Kidney (tissue), 14 donors: ENCODE results near the gene RNU2-1. TPM values are rescaled to one million over a fixed set of nuclear protein-coding genes. Genes with fewer than 3 reads are reported as not detected.

ENCODE experiments used
- DNase-seq, 5 donors: peaks; one replicate each; pipeline ENCODE4 v3.0.0-alpha.2; 2013 to 2020
- FAIRE-seq: peaks from 2 replicates; lab custom pipeline; 2012; peaks lifted over from hg19 to GRCh38; lab: Jason Lieb, UNC
- H3K27ac ChIP-seq, 2 donors: one replicate each; pipeline ENCODE4 v1.7.0; 2013; ENCODE audit warnings: low read depth in 2 of 2, low read length in 2 of 2, inconsistent platforms in 1 of 2
- H3K27me3 ChIP-seq: one replicate; pipeline ENCODE4 v1.7.1; 2013; ENCODE audit warnings: low read length, inconsistent platforms; ENCODE audit not compliant: control insufficient read depth, insufficient read depth
- H3K36me3 ChIP-seq, 3 donors: one replicate each; pipeline versions ENCODE4 v1.7.0 to v1.7.1; 2013; ENCODE audit warnings: low read length in 3 of 3, control low read depth in 1 of 3, inconsistent platforms in 1 of 3; ENCODE audit not compliant: insufficient read depth in 3 of 3, control insufficient read depth in 2 of 3
- H3K4me1 ChIP-seq, 3 donors: one replicate each; pipeline versions ENCODE4 v1.7.0 to v1.7.1; 2013; ENCODE audit warnings: low read length in 3 of 3, inconsistent platforms in 1 of 3, low read depth in 1 of 3; ENCODE audit not compliant: control insufficient read depth in 2 of 3, insufficient read depth in 2 of 3
- H3K4me3 ChIP-seq, 3 donors: one replicate each; pipeline versions ENCODE4 v1.7.0 to v1.8.1; 2013; ENCODE audit warnings: low read length in 3 of 3, control low read depth in 1 of 3, inconsistent platforms in 1 of 3
- H3K9ac ChIP-seq, 3 donors: one replicate each; pipeline versions ENCODE4 v1.7.0 to v1.7.1; 2013; ENCODE audit warnings: low read length in 3 of 3, control low read depth in 1 of 3, inconsistent platforms in 1 of 3
- H3K9me3 ChIP-seq, 3 donors: one replicate each; pipeline versions ENCODE4 v1.7.0 to v1.7.1; 2013; ENCODE audit warnings: low read length in 3 of 3, control low read depth in 1 of 3, inconsistent platforms in 1 of 3; ENCODE audit not compliant: control insufficient read depth in 2 of 3, insufficient read depth in 1 of 3
- intact Hi-C: fragments of 100-400 bp; cut with DNase I; formaldehyde crosslinking; loops from one replicate; pipeline ENCODE4 v1.11.1; 2022
- polyA plus RNA-seq: library from polyadenylated mRNA; stranded (reverse); fragments of 350-450 nt; fragmentation: Illumina TruSeq; extraction: RNeasy Lipid Tissue Mini Kit (QIAGEN cat#74804); gene quantifications from one replicate; pipeline ENCODE4 v1.2.3, GENCODE V29; 2014; ENCODE audit warnings: low read depth, low replicate concordance; ENCODE audit not compliant: insufficient read depth
- total RNA-seq: library from RNA; stranded (reverse); fragmentation: NEBNext Ultra II Directional; extraction: Animal tissue kit (Norgen Biotek cat#: 25700); gene quantifications from one replicate; pipeline ENCODE4 v1.2.1, GENCODE V29; 2021
- TF ChIP-seq, protein P1 (sequence below): IDR thresholded peaks from 3 replicates; pipeline ENCODE4 v1.5.1; 2012; ENCODE audit warnings: mild to moderate bottlenecking, moderate library complexity, borderline replicate concordance; ENCODE audit not compliant: insufficient read depth; ENCODE audit errors: extremely low read depth
- donor health status: control.
- donor health status: control.
- donor health status: control.
- donor health status: control.
- donor health status: control.
- donor health status: DM: yes; HTN: yes; CAD: no.
- donor health status: Normal renal cell carcinoma (clear cell type).

Gene RNU2-1
- total and polyA plus RNA-seq, 2 donors from 2014 or later: 9,871 TPM; not detected in 1

- DNase-seq: no peak
- Histone ChIP-seq H3K27me3 (no peaks in the 10 kb centered on the region), H3K4me1 (peaks cover 0 to 3% (median 1%) of the 10 kb centered on the region in 3 donors), H3K9ac (no peak overlapping the region), H3K27ac (no peak overlapping the region), H3K4me3 (no peak overlapping the region), H3K36me3 (peaks cover 0 to 22% (median 2%) of the 10 kb centered on the region in 3 donors), H3K9me3 (no peaks in the 10 kb centered on the region)
- TF ChIP-seq, protein P1, sequence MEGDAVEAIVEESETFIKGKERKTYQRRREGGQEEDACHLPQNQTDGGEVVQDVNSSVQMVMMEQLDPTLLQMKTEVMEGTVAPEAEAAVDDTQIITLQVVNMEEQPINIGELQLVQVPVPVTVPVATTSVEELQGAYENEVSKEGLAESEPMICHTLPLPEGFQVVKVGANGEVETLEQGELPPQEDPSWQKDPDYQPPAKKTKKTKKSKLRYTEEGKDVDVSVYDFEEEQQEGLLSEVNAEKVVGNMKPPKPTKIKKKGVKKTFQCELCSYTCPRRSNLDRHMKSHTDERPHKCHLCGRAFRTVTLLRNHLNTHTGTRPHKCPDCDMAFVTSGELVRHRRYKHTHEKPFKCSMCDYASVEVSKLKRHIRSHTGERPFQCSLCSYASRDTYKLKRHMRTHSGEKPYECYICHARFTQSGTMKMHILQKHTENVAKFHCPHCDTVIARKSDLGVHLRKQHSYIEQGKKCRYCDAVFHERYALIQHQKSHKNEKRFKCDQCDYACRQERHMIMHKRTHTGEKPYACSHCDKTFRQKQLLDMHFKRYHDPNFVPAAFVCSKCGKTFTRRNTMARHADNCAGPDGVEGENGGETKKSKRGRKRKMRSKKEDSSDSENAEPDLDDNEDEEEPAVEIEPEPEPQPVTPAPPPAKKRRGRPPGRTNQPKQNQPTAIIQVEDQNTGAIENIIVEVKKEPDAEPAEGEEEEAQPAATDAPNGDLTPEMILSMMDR: no peak
- FAIRE-seq: no peak
- intact Hi-C loops: no loop called here
Observed at GRCh38 chr17:43224146-43224705, 9.6 kb downstream of the RNU2-1 start.

DNA sequence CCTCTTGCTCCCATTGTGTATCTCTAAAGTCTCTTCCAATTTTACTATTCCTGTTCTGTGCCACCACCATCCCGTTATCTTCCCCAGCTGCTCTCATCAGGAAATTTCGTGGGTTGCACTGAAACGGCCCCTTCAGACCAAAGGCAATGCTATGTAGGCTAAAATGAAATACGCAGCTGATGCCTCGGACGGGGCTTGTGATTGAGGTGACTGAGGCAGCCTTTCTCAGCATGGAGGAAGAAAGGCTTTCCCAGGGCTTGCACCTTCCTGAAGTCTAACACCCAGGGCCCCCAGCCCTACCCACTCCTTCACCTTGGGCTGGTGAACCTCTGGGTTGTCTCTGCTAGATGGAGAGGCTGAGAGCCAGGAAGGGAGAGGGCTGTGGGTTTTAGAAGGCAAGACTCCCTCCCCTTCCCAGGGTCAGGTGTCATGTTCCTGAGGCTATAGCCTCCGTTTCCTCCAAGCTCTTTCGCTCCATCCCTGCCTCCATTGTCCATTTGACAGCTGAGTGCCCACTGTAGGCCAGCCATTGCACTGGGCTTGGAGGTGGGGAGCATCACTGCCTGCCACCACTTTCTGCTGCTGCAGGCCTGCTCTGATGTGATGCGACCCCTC lies 13.2 kb downstream of the RNU2-1 start:
- DNase-seq: no peak
- no peak overlapping the region for H3K4me3 ChIP-seq
- no peak for FAIRE-seq
- intact Hi-C loops: no loop called here
- H3K27me3 ChIP-seq: no peaks in the 10 kb centered on the region
- TF ChIP-seq, protein P1: no peak
- H3K36me3 ChIP-seq: peaks cover 0 to 38% (median 11%) of the 10 kb centered on the region in 3 donors
- no peak overlapping the region for H3K9ac ChIP-seq
- H3K27ac ChIP-seq: peak overlapping the region in 1 of 2 donors; percentile 74
- peaks cover 0 to 28% (median 14%) of the 10 kb centered on the region in 3 donors for H3K4me1 ChIP-seq
- H3K9me3 ChIP-seq: no peaks in the 10 kb centered on the region

GRCh38 chr17:43219746-43220380 lies 13.9 kb downstream of the RNU2-1 start:
- TF ChIP-seq, protein P1: no peak
- Histone ChIP-seq H3K4me3 (no peak overlapping the region), H3K9ac (no peak overlapping the region), H3K4me1 (peaks cover 0 to 31% (median 14%) of the 10 kb centered on the region in 3 donors), H3K9me3 (no peaks in the 10 kb centered on the region), H3K36me3 (peaks cover 0 to 43% (median 11%) of the 10 kb centered on the region in 3 donors), H3K27me3 (no peaks in the 10 kb centered on the region), H3K27ac (peak overlapping the region in 1 of 2 donors; percentile 74)
- intact Hi-C loops: no loop called here
- FAIRE-seq: no peak
- no peak for DNase-seq
